Stomach (tissue), 9 donors: ENCODE results near the gene FRY. TPM values are rescaled to one million over a fixed set of nuclear protein-coding genes. Genes with fewer than 3 reads are reported as not detected.

Experiments
- DNase-seq, 2 donors: peaks; one replicate each; pipeline versions ENCODE4 v3.0.0 to v3.0.0-alpha.2; 2013 to 2019
- H3K27ac ChIP-seq, 5 donors: fragments of 200-600 bp in 4 of 5; sonication (generic) in 4 of 5; one replicate each; pipeline ENCODE4 v1.5.1; 2013 to 2019; ENCODE audit warnings: mild to moderate bottlenecking in 1 of 5, moderate library complexity in 1 of 5
- H3K27me3 ChIP-seq, 3 donors: fragments of 200-600 bp; sonication (generic); one replicate each; pipeline ENCODE4 v1.5.1; 2017 to 2019; ENCODE audit warnings: mixed run types in 1 of 3
- H3K36me3 ChIP-seq, 4 donors: fragments of 200-600 bp; sonication (generic); 1 replicate in 3 of 4; 2 replicates in 1 of 4; pipeline ENCODE4 v1.5.1; 2016 to 2019
- H3K4me1 ChIP-seq, 4 donors: fragments of 200-600 bp; sonication (generic); one replicate each; pipeline ENCODE4 v1.5.1; 2016 to 2019
- H3K4me3 ChIP-seq, 4 donors: fragments of 200-600 bp; sonication (generic) in 3 of 4; one replicate each; pipeline ENCODE4 v1.5.1; 2016 to 2019; ENCODE audit warnings: mild to moderate bottlenecking in 1 of 4
- H3K9me3 ChIP-seq, 4 donors: fragments of 200-600 bp; sonication (generic); one replicate each; pipeline ENCODE4 v1.5.1; 2016 to 2019
- EP300 ChIP-seq: sonication (generic); formaldehyde crosslinking; IDR thresholded peaks from one replicate; pipeline ENCODE4 v1.6.1; 2017; ENCODE audit warnings: antibody characterized with exemption
- POLR2A ChIP-seq, 4 donors: fragments of 450-650 bp; IDR thresholded peaks; one replicate each; pipeline ENCODE4 v1.6.1; 2016; ENCODE audit warnings: antibody characterized with exemption in 4 of 4, control low read depth in 2 of 4, mild to moderate bottlenecking in 1 of 4, moderate library complexity in 1 of 4
- POLR2AphosphoS5 ChIP-seq, 3 donors: sonication (generic); formaldehyde crosslinking; IDR thresholded peaks; one replicate each; pipeline ENCODE4 v1.6.1; 2016; ENCODE audit warnings: antibody characterized with exemption in 3 of 3
- WGBS, 5 donors: extraction: QIAGEN DNeasy Blood & Tissue Kit in 3 of 5; methylation state at CpG; one replicate each; pipeline versions ENCODE4 v1.1.5 to v1.1.7; 2013 to 2018; 5-methylcytosine and 5-hydroxymethylcytosine counted together
- intact Hi-C: fragments of 100-400 bp; cut with DNase I; formaldehyde crosslinking; loops from one replicate; pipeline ENCODE4 v1.15.1; 2023; ENCODE audit warnings: low total_unique reads
- polyA plus RNA-seq, 3 donors: library from polyadenylated mRNA; stranded (reverse); fragments of 200-250 nt; gene quantifications; one replicate each; pipeline ENCODE4 v1.2.3, GENCODE V29; 2013
- total RNA-seq, 5 donors: library from RNA; depleted of rRNA; stranded (reverse); fragments of >200 nt; gene quantifications; one replicate each; pipeline versions ENCODE4 v1.1.0 to v1.2.3, GENCODE V29; 2014 to 2016
- TF ChIP-seq, protein P1 (sequence below), 7 experiments: fragments of 450-650 bp in 4 of 7; fragments of 200-600 bp in 3 of 7; sonication (generic) in 3 of 7; IDR thresholded peaks; one replicate each; pipeline ENCODE4 v1.5.1; 2016 to 2019; ENCODE audit warnings: antibody characterized with exemption in 7 of 7, control low read depth in 2 of 7, mild to moderate bottlenecking in 1 of 7
- donor health status: healthy with polysubstance abuse.
- donor health status: Bipolar disorder and iron deficiency.
- donor health status: healthy.

The FRY gene
- total and polyA plus RNA-seq, 8 donors = 3.5 to 97.1 (median 16.4) TPM

DNA sequence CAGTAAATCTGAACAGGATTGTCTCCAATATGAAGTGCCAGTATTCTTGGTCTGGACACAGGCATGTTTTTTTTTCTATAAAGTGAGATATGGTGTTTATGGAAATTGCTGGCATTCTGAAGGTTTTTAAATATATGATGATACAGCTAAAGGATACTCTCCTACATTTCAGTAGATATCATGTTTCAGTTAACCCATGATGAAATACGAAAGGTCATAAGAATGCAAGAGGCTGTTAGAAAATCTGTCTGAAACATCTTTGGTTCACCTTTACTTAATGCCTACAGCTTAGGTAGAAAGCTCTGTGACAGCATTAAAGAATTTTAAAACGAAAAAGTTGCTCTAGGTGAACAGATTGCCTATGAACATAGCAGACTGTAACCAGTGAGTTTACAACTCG is 9.1 kb downstream of the FRY start:
- H3K27ac ChIP-seq = peak overlapping the region in 2 of 5 donors; percentile 52 to 61
- 37 to 71% (median 47%) methylated on average over 3 of the region's 3 CpGs for WGBS, 5 donors
- H3K27me3 ChIP-seq = no peaks in the 10 kb centered on the region
- no peaks in the 10 kb centered on the region for H3K9me3 ChIP-seq
- peaks cover 12 to 59% (median 47%) of the 10 kb centered on the region in 4 donors for H3K4me1 ChIP-seq
- TF ChIP-seq POLR2A (IDR thresholded peaks at IDR 0.05) = no peak
- TF ChIP-seq POLR2AphosphoS5 (IDR thresholded peaks at IDR 0.05) = no peak
- TF ChIP-seq, protein P1, sequence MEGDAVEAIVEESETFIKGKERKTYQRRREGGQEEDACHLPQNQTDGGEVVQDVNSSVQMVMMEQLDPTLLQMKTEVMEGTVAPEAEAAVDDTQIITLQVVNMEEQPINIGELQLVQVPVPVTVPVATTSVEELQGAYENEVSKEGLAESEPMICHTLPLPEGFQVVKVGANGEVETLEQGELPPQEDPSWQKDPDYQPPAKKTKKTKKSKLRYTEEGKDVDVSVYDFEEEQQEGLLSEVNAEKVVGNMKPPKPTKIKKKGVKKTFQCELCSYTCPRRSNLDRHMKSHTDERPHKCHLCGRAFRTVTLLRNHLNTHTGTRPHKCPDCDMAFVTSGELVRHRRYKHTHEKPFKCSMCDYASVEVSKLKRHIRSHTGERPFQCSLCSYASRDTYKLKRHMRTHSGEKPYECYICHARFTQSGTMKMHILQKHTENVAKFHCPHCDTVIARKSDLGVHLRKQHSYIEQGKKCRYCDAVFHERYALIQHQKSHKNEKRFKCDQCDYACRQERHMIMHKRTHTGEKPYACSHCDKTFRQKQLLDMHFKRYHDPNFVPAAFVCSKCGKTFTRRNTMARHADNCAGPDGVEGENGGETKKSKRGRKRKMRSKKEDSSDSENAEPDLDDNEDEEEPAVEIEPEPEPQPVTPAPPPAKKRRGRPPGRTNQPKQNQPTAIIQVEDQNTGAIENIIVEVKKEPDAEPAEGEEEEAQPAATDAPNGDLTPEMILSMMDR (IDR thresholded peaks at IDR 0.05) = no peak
- no peak for TF ChIP-seq EP300
- DNase-seq = no peak
- intact Hi-C loops = no loop called here
- no peak overlapping the region for H3K4me3 ChIP-seq
- H3K36me3 ChIP-seq = no peaks in the 10 kb centered on the region

DNA sequence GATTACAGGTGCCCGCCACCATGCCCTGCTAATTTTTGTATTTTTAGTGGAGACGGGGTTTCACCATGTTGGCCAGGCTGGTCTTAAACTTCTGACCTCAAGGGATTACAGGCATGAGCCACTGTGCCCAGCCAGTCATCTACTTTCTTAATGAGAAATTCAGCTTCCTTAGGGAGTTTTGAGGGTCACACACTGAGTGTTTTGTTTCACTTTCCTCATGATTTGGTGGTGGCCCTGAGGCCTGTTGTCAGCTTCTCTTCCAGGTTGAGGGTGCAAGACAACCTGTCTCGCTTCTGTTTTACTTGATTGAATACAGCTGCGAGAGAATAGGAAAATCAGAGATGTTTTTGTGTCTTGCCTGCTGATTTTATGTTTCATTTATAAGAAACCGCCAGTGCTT is 9.9 kb downstream of the FRY start:
- Histone ChIP-seq H3K4me3 (no peak overlapping the region), H3K36me3 (no peaks in the 10 kb centered on the region), H3K9me3 (no peaks in the 10 kb centered on the region), H3K27ac (peak overlapping the region in 2 of 5 donors; percentile 52 to 61), H3K4me1 (peaks cover 7 to 59% (median 46%) of the 10 kb centered on the region in 4 donors), H3K27me3 (no peaks in the 10 kb centered on the region)
- TF ChIP-seq, protein P1 (IDR thresholded peaks at IDR 0.05) = no peak
- TF ChIP-seq EP300 (no peak), POLR2A (IDR thresholded peaks at IDR 0.05) (no peak)
- WGBS, 5 donors = 74 to 84% (median 81%) methylated on average over 5 of the region's 5 CpGs
- intact Hi-C loops = no loop called here
- DNase-seq = no peak

DNA sequence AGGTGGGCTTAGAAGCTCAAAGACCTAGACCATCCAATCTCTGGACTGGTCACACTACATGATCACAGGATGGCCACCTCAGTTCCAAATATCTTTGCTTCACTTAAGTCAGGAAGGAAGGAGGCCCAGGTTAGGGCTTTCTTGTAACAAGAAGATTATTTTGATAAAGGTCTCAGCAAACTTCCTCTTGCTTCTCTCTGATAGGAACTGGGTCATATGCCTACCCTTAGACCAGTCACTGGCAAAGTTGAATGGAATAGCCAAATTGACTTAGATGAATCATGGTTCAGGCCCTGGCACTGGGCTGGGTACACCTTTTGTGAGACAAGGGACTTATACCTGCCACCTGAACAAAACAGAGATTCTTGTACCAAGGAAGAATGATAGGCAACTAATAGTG is 11.0 kb downstream of the FRY start:
- Histone ChIP-seq H3K4me1 (peaks cover 4 to 59% (median 44%) of the 10 kb centered on the region in 4 donors), H3K4me3 (no peak overlapping the region), H3K27me3 (no peaks in the 10 kb centered on the region), H3K9me3 (no peaks in the 10 kb centered on the region), H3K36me3 (no peaks in the 10 kb centered on the region), H3K27ac (peak overlapping the region in 2 of 5 donors; percentile 61 to 62)
- peak in 1 of 3 donors; percentile 30 for TF ChIP-seq POLR2AphosphoS5 (IDR thresholded peaks at IDR 0.05)
- TF ChIP-seq, protein P1 (IDR thresholded peaks at IDR 0.05) = no peak
- no peak for DNase-seq
- intact Hi-C loops = no loop called here

DNA sequence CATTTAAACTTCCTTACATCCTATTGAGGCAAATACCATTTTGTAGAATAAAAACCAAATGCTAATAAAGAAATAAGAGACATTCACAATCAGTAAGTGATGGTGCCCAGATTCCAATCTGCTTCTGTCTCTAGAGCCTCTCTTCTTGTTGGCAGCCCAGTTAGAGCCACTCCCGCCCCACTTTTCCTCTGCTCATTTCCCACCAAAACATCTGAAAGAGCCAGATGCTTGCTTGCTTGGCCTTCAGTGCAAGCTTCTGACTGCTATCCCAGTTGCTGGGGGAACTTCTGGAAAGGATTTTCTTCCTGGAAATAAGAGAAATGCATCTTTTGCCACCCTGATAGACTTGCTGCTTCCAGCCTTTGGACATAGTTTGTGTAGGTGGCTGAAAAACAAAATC is 12.9 kb downstream of the FRY start:
- DNase-seq = no peak
- no peak overlapping the region for H3K27ac ChIP-seq
- H3K4me1 ChIP-seq = peaks cover 10 to 72% (median 52%) of the 10 kb centered on the region in 4 donors
- H3K36me3 ChIP-seq = no peaks in the 10 kb centered on the region
- intact Hi-C loops = no loop called here
- WGBS, 5 donors = 92 to 100% (median 97%) methylated on average over 1 of the region's 1 CpG
- no peak overlapping the region for H3K4me3 ChIP-seq
- no peak for TF ChIP-seq EP300
- TF ChIP-seq POLR2AphosphoS5 (IDR thresholded peaks at IDR 0.05) = no peak
- no peak for TF ChIP-seq POLR2A (IDR thresholded peaks at IDR 0.05)
- TF ChIP-seq, protein P1 (IDR thresholded peaks at IDR 0.05) = no peak
- no peaks in the 10 kb centered on the region for H3K9me3 ChIP-seq
- H3K27me3 ChIP-seq = no peaks in the 10 kb centered on the region
